ENCODE results near the gene MYO6. TPM values are rescaled to one million over a fixed set of nuclear protein-coding genes. Genes with fewer than 3 reads are reported as not detected.

MYO6 gene
- total RNA-seq, 1 donor from 2014 or later: 56.1 TPM

GRCh38 chr6:75735491-75736186 lies 13.4 kb upstream of the MYO6 start:
- Histone ChIP-seq H3K27me3 (ENCODE audit: control insufficient read depth, insufficient read depth, low read length) (no peaks in the 10 kb centered on the region), H3K4me3 (ENCODE audit: low read depth, low read length) (no peak overlapping the region), H3K36me3 (ENCODE audit: control insufficient read depth, insufficient read depth, low read length) (no peaks in the 10 kb centered on the region)
- DNase-seq (ENCODE audit: low read depth): no peak
- no peak for TF ChIP-seq CTCF (IDR thresholded peaks at IDR 0.05; ENCODE audit: insufficient read depth, low read length, poor library complexity, severe bottlenecking)

GRCh38 chr6:75743971-75744370 lies 5.1 kb upstream of the MYO6 start:
- TF ChIP-seq CTCF (IDR thresholded peaks at IDR 0.05; ENCODE audit: insufficient read depth, low read length, poor library complexity, severe bottlenecking): no peak
- H3K27me3 ChIP-seq (ENCODE audit: control insufficient read depth, insufficient read depth, low read length): no peaks in the 10 kb centered on the region
- DNase-seq (ENCODE audit: low read depth): no peak
- no peaks in the 10 kb centered on the region for H3K36me3 ChIP-seq (ENCODE audit: control insufficient read depth, insufficient read depth, low read length)
- no peak overlapping the region for H3K4me3 ChIP-seq (ENCODE audit: low read depth, low read length)

- no peak for TF ChIP-seq CTCF (IDR thresholded peaks at IDR 0.05; ENCODE audit: insufficient read depth, low read length, poor library complexity, severe bottlenecking)
- no peak overlapping the region for H3K4me3 ChIP-seq (ENCODE audit: low read depth, low read length)
- no peaks in the 10 kb centered on the region for H3K36me3 ChIP-seq (ENCODE audit: control insufficient read depth, insufficient read depth, low read length)
- DNase-seq (ENCODE audit: low read depth): no peak
- no peaks in the 10 kb centered on the region for H3K27me3 ChIP-seq (ENCODE audit: control insufficient read depth, insufficient read depth, low read length)
Observed at GRCh38 chr6:75745404-75745803, 3.6 kb upstream of the MYO6 start.

GRCh38 chr6:75746221-75746620 lies 2.8 kb upstream of the MYO6 start:
- no peaks in the 10 kb centered on the region for H3K27me3 ChIP-seq (ENCODE audit: control insufficient read depth, insufficient read depth, low read length)
- no peak overlapping the region for H3K4me3 ChIP-seq (ENCODE audit: low read depth, low read length)
- no peak for DNase-seq (ENCODE audit: low read depth)
- TF ChIP-seq CTCF (IDR thresholded peaks at IDR 0.05; ENCODE audit: insufficient read depth, low read length, poor library complexity, severe bottlenecking): no peak
- H3K36me3 ChIP-seq (ENCODE audit: control insufficient read depth, insufficient read depth, low read length): no peaks in the 10 kb centered on the region

GRCh38 chr6:75747152-75747992 lies 1.7 kb upstream of the MYO6 start:
- no peak overlapping the region for H3K4me3 ChIP-seq (ENCODE audit: low read depth, low read length)
- H3K36me3 ChIP-seq (ENCODE audit: control insufficient read depth, insufficient read depth, low read length): no peaks in the 10 kb centered on the region
- no peaks in the 10 kb centered on the region for H3K27me3 ChIP-seq (ENCODE audit: control insufficient read depth, insufficient read depth, low read length)
- TF ChIP-seq CTCF (IDR thresholded peaks at IDR 0.05; ENCODE audit: insufficient read depth, low read length, poor library complexity, severe bottlenecking): no peak
- DNase-seq (ENCODE audit: low read depth): no peak

Data from kidney epithelial cell (primary cell).